Adrenal gland (tissue), 5 donors: ENCODE data around the gene CACNA1F.

Experiments
- CTCF ChIP-seq, 6 experiments: fragments of 450-650 bp in 4 of 6; fragments of 200-600 bp in 2 of 6; sonication (generic) in 1 of 6; IDR thresholded peaks; 1 replicate in 5 of 6; 2 replicates in 1 of 6; pipeline versions ENCODE4 v1.5.1 to v1.8.0; 2016 to 2021; ENCODE audit warnings: antibody characterized with exemption in 6 of 6, mild to moderate bottlenecking in 2 of 6, moderate library complexity in 1 of 6
- POLR2A ChIP-seq, 2 donors: fragments of 450-650 bp; IDR thresholded peaks; one replicate each; pipeline ENCODE4 v1.6.1; 2017; ENCODE audit warnings: antibody characterized with exemption in 2 of 2, mild to moderate bottlenecking in 2 of 2, moderate library complexity in 1 of 2
- donor health status: DM: no; HTN: no; CAD: no.

- no peak for TF ChIP-seq CTCF (IDR thresholded peaks at IDR 0.05)
- TF ChIP-seq POLR2A (IDR thresholded peaks at IDR 0.05): no peak
These were observed 35.5 kb upstream of the CACNA1F start for GRCh38 chrX:49268702-49269009.
